ENCODE measurements around the gene OR2H2.

DNA sequence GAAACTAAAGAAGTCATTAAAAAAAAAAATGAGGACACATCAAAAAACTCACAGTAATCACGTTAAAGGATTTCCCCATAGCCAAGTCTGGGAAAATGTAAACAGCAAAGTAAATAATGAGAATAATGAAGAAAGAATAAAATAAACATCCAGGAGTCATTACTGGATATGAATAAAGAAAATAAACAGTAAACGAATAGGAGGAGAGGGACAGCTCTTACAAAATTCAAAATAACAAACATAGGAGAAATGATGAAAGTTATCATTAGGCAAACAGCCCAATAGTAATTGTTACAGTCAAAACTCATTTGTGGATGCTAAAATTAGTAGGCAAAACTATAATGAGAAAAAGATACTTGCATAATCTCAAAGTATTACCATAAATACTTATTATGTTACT lies 17.4 kb upstream of the OR2H2 start:
- no peak for TF ChIP-seq POLR2AphosphoS5 (IDR thresholded peaks at IDR 0.05)
- TF ChIP-seq, protein P1, sequence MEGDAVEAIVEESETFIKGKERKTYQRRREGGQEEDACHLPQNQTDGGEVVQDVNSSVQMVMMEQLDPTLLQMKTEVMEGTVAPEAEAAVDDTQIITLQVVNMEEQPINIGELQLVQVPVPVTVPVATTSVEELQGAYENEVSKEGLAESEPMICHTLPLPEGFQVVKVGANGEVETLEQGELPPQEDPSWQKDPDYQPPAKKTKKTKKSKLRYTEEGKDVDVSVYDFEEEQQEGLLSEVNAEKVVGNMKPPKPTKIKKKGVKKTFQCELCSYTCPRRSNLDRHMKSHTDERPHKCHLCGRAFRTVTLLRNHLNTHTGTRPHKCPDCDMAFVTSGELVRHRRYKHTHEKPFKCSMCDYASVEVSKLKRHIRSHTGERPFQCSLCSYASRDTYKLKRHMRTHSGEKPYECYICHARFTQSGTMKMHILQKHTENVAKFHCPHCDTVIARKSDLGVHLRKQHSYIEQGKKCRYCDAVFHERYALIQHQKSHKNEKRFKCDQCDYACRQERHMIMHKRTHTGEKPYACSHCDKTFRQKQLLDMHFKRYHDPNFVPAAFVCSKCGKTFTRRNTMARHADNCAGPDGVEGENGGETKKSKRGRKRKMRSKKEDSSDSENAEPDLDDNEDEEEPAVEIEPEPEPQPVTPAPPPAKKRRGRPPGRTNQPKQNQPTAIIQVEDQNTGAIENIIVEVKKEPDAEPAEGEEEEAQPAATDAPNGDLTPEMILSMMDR (IDR thresholded peaks at IDR 0.05): no peak
